Gastrocnemius medialis (tissue), 4 donors: ENCODE data around the gene EFCAB5.

Experiments used
- POLR2A ChIP-seq, 2 donors: fragments of 450-650 bp; IDR thresholded peaks; one replicate each; pipeline ENCODE4 v1.6.1; 2017; ENCODE audit warnings: antibody characterized with exemption in 2 of 2, mild to moderate bottlenecking in 2 of 2, moderate library complexity in 2 of 2
- TF ChIP-seq, protein P1 (sequence below), 5 experiments: fragments of 450-650 bp in 3 of 5; fragments of 200-600 bp in 2 of 5; sonication (generic) in 2 of 5; IDR thresholded peaks in 4 of 5; conservative IDR thresholded peaks in 1 of 5; 1 replicate in 4 of 5; 2 replicates in 1 of 5; pipeline ENCODE4 v1.5.1; 2016 to 2019; ENCODE audit warnings: antibody characterized with exemption in 5 of 5, mild to moderate bottlenecking in 3 of 5, moderate library complexity in 3 of 5

GRCh38 chr17:30000001-30000754 is 58.7 kb downstream of the EFCAB5 start:
- TF ChIP-seq, protein P1, sequence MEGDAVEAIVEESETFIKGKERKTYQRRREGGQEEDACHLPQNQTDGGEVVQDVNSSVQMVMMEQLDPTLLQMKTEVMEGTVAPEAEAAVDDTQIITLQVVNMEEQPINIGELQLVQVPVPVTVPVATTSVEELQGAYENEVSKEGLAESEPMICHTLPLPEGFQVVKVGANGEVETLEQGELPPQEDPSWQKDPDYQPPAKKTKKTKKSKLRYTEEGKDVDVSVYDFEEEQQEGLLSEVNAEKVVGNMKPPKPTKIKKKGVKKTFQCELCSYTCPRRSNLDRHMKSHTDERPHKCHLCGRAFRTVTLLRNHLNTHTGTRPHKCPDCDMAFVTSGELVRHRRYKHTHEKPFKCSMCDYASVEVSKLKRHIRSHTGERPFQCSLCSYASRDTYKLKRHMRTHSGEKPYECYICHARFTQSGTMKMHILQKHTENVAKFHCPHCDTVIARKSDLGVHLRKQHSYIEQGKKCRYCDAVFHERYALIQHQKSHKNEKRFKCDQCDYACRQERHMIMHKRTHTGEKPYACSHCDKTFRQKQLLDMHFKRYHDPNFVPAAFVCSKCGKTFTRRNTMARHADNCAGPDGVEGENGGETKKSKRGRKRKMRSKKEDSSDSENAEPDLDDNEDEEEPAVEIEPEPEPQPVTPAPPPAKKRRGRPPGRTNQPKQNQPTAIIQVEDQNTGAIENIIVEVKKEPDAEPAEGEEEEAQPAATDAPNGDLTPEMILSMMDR (IDR thresholded peaks at IDR 0.05 in 4 of 5, conservative IDR thresholded peaks at IDR 0.05 in 1 of 5), result no peak
- TF ChIP-seq POLR2A (IDR thresholded peaks at IDR 0.05), result no peak
